ENCODE measurements around the gene IPO11. TPM values are rescaled to one million over a fixed set of nuclear protein-coding genes. Genes with fewer than 3 reads are reported as not detected.
A peak's percentile ranks its signal among the peaks of the same experiment; 100 is the strongest.

IPO11 gene
- total RNA-seq, 1 experiment from 2014 or later, result 36.6 TPM

- no peaks in the 10 kb centered on the region for H3K27me3 Mint-ChIP-seq (ENCODE audit: insufficient read depth, unreplicated experiment)
- TSS peak; percentile 45 for BruUV-seq (replicated peaks)
- TF ChIP-seq CTCF (IDR thresholded peaks at IDR 0.05; ENCODE audit: unreplicated experiment), result no peak
- DNase-seq (ENCODE audit: unreplicated experiment), result peak; percentile 98
- ChIA-PET POLR2A (interaction anchor here (0.6 to 4.1 kb wide), 29 partner anchors 9 to 1458 kb away, joined by 3 to 103 read pairs (median 4); partner anchors contain the start of genes IPO11 and KIF2A), CTCF (interaction anchor here (0.6 to 1.5 kb wide), 7 partner anchors 8 to 860 kb away, joined by 3 to 8 read pairs (median 4); no protein-coding TSS in a partner anchor)
- H3K36me3 Mint-ChIP-seq (ENCODE audit: insufficient read depth, unreplicated experiment), result peaks cover 36% of the 10 kb centered on the region
- peak within 1 kb of the TSS; percentile 94 for H3K27ac Mint-ChIP-seq (ENCODE audit: low read depth, unreplicated experiment)
- peak within 1 kb of the TSS; percentile 99 for H3K4me3 Mint-ChIP-seq (ENCODE audit: unreplicated experiment)
- H3K9me3 Mint-ChIP-seq (ENCODE audit: unreplicated experiment), result no peaks in the 10 kb centered on the region
- H3K4me1 Mint-ChIP-seq (ENCODE audit: insufficient read depth, unreplicated experiment), result peaks cover 22% of the 10 kb centered on the region
- intact Hi-C loops (cut with micrococcal nuclease), result no loop called here
These were observed 8.9 kb upstream of the IPO11 start, which contains the start of gene DIMT1 for GRCh38 chr5:62403411-62404250. Gene DIMT1, minus strand, starts transcription at chr5:62403905. Its CDS starts 133 bp downstream, at chr5:62403772.

- no peak for DNase-seq (ENCODE audit: unreplicated experiment)
- no TSS peak for BruUV-seq (replicated peaks)
- Mint-ChIP-seq H3K9me3 (ENCODE audit: unreplicated experiment) (no peaks in the 10 kb centered on the region), H3K27me3 (ENCODE audit: insufficient read depth, unreplicated experiment) (no peaks in the 10 kb centered on the region), H3K27ac (ENCODE audit: low read depth, unreplicated experiment) (peak overlapping the region; percentile 97), H3K36me3 (ENCODE audit: insufficient read depth, unreplicated experiment) (peaks cover 14% of the 10 kb centered on the region), H3K4me1 (ENCODE audit: insufficient read depth, unreplicated experiment) (peaks cover 11% of the 10 kb centered on the region), H3K4me3 (ENCODE audit: unreplicated experiment) (peak overlapping the region; percentile 95)
- CTCF ChIA-PET, result interaction anchor here (0.5 to 1.2 kb wide), 2 partner anchors 9 to 365 kb away, joined by 3 to 5 read pairs; no protein-coding TSS in a partner anchor
- intact Hi-C loops (cut with micrococcal nuclease), result no loop called here
- TF ChIP-seq CTCF (IDR thresholded peaks at IDR 0.05; ENCODE audit: unreplicated experiment), result no peak
- POLR2A ChIA-PET, result interaction anchor here (0.8 to 3.8 kb wide), 6 partner anchors 8 to 1467 kb away, joined by 3 to 103 read pairs (median 6); partner anchors contain the start of gene DIMT1
These were observed 1.1 kb downstream of the IPO11 start for GRCh38 chr5:62413711-62414110.

GRCh38 chr5:62418462-62419076 is 6.0 kb downstream of the IPO11 start:
- intact Hi-C loops (cut with micrococcal nuclease), result no loop called here
- ChIA-PET POLR2A (interaction anchor here (1.8 kb wide), 1 partner anchor 15 kb away, joined by 4 read pairs; the partner anchor contains the start of gene DIMT1), CTCF (interaction anchor here (0.5 to 0.7 kb wide), 3 partner anchors 27 to 360 kb away, joined by 3 read pairs; no protein-coding TSS in a partner anchor)
- no peak overlapping the region for H3K4me3 Mint-ChIP-seq (ENCODE audit: unreplicated experiment)
- no peak overlapping the region for H3K27ac Mint-ChIP-seq (ENCODE audit: low read depth, unreplicated experiment)
- DNase-seq (ENCODE audit: unreplicated experiment), result no peak
- BruUV-seq (replicated peaks), result no TSS peak
- TF ChIP-seq CTCF (IDR thresholded peaks at IDR 0.05; ENCODE audit: unreplicated experiment), result no peak
- no peaks in the 10 kb centered on the region for H3K9me3 Mint-ChIP-seq (ENCODE audit: unreplicated experiment)
- peaks cover 15% of the 10 kb centered on the region for H3K4me1 Mint-ChIP-seq (ENCODE audit: insufficient read depth, unreplicated experiment)
- peaks cover 15% of the 10 kb centered on the region for H3K36me3 Mint-ChIP-seq (ENCODE audit: insufficient read depth, unreplicated experiment)
- H3K27me3 Mint-ChIP-seq (ENCODE audit: insufficient read depth, unreplicated experiment), result no peaks in the 10 kb centered on the region

- Mint-ChIP-seq H3K4me3 (ENCODE audit: unreplicated experiment) (no peak overlapping the region), H3K27me3 (ENCODE audit: insufficient read depth, unreplicated experiment) (no peaks in the 10 kb centered on the region), H3K27ac (ENCODE audit: low read depth, unreplicated experiment) (no peak overlapping the region), H3K36me3 (ENCODE audit: insufficient read depth, unreplicated experiment) (peaks cover 15% of the 10 kb centered on the region), H3K9me3 (ENCODE audit: unreplicated experiment) (no peaks in the 10 kb centered on the region), H3K4me1 (ENCODE audit: insufficient read depth, unreplicated experiment) (peaks cover 6% of the 10 kb centered on the region)
- ChIA-PET POLR2A (interaction anchor here (0.6 to 1.8 kb wide), 2 partner anchors 16 to 1369 kb away, joined by 3 to 4 read pairs; partner anchors contain the start of gene DIMT1), CTCF (interaction anchor here (0.6 to 0.7 kb wide), 2 partner anchors 56 to 1748 kb away, joined by 4 to 5 read pairs; no protein-coding TSS in a partner anchor)
- TF ChIP-seq CTCF (IDR thresholded peaks at IDR 0.05; ENCODE audit: unreplicated experiment), result no peak
- intact Hi-C loops (cut with micrococcal nuclease), result no loop called here
- no peak for DNase-seq (ENCODE audit: unreplicated experiment)
- BruUV-seq (replicated peaks), result no TSS peak
These were observed 7.0 kb downstream of the IPO11 start for GRCh38 chr5:62419609-62420008.

Measured in MCF 10A (cell line).